ENCODE results near the gene PDE6D. TPM values are rescaled to one million over a fixed set of nuclear protein-coding genes. Genes with fewer than 3 reads are reported as not detected.

The PDE6D gene
- 25.1 and 30.4 TPM in 2 replicates for total RNA-seq (2014; rRNA removed)
- polyA plus RNA-seq (2012) = 16.7 TPM

DNA sequence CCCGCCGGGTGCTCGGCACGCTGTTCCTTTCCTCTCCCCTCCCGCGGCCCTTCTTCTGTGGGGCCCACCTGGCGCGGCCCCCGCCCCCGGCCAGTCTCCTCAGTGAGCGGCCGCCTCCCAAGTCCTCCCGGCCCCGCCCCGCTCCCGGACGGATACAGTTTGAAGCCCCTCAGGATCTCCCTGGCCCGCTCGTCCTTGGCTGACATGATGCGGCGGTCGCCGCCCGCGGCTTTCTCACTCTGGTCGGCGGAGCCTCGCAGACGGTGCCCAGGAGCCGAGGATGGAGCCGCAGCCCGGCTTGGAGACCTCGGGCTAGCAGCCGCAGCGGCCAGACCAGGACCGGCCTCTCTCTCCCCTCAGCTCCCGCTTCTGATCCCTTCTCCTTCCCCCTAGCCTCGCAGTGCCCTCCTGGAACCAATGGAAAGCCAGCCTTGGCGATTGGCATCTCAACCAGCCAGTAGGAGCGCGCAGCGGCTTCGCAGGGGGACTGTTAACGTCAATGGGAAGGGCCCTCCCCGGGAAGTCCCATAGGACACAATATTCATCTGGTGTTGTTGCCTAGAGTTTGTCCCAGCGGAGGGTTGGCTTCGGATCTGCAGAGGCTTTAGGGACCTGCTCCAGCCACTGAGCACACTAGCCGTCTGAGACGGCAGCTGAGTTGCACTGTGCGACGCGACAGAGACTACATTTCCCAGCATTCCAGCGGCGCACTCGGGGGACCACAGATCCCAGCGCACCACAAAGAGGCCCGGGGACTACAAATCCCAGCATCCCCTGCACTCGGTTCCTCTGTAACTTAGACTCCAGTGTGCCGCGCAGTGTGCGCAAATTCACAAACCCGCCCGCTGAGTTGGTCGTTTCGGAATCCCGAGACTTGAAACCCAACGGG is at the start of gene PDE6D:
Gene PDE6D, minus strand, starts transcription at position 374 of the 889 bp plus-strand sequence. Its CDS starts 168 bp downstream, at position 206.
- DNase-seq (ENCODE audit: low read depth) = peak; percentile 98

DNA sequence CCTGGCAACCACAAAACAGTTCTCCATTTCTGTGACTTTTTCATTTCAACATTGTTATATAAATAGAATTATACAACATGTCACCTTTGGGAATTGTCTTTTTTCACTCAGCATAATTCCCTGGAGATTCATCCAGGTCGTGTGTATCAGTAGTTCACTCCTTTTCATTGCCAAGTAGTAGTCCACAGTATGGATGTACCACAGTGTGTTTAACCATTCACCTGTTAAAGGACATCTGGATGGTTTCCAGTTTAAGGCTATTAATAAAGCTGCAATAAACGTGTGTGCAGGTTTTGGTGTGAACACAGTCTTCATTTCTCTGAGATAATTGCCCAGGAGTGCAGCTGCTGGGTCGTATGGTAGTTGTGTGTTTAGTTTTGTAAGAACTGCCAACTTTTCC is 40.8 kb upstream of the PDE6D start:
- DNase-seq (ENCODE audit: low read depth) = no peak

DNA sequence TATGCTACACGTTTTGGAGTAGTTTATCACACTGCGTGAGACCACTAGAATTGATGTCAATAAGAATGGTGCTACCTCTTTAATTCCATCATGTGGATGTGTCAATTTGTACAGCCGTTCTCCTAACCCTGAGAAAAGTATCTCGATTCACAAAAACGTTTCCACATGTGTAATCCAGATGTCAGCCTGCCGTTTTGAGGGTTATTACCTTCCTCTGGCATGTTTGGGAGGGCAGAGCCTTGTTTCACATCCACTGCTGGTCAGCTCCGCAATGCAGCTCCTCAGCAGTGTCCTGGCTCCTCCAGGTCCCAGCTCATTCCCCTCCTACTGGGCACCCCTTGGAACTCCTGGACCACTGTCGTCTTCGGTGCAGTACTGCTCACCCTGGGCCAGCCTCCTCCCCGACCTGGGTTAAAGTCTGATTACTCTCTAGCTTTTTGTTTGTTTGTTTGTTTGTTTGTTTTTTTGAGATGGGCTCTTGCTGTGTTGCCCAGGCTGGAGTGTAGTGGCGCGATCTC is 39.8 kb upstream of the PDE6D start:
- no peak for DNase-seq (ENCODE audit: low read depth)

DNA sequence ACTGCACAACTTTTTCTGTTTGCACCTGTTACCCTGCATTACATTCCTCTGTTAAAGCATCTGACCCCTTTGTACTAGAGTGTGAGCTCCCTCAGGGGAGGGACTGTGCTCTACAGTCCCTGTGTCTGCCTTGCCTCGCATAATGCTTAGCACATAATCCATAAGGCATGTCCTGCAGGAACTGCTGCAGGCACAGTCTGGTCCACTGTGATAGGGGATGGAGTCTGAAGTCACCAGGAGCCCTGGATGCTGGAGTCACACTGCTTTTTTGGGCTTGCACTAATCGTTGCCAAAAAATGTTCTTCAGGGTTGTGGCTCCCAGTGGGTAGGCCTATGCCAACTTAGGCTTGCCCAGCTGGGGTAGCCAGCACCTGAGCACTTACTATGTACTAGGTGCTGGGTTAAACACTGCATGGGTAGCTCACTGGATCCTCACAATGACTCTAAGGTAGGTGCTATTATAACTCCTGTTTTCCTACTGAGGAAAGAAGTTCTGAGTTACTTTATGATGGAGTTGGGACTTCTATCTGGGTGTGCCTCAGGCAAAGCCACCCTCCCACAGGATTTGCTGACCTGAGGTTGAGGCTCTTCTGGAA is 38.5 kb upstream of the PDE6D start:
- DNase-seq (ENCODE audit: low read depth) = no peak

DNA sequence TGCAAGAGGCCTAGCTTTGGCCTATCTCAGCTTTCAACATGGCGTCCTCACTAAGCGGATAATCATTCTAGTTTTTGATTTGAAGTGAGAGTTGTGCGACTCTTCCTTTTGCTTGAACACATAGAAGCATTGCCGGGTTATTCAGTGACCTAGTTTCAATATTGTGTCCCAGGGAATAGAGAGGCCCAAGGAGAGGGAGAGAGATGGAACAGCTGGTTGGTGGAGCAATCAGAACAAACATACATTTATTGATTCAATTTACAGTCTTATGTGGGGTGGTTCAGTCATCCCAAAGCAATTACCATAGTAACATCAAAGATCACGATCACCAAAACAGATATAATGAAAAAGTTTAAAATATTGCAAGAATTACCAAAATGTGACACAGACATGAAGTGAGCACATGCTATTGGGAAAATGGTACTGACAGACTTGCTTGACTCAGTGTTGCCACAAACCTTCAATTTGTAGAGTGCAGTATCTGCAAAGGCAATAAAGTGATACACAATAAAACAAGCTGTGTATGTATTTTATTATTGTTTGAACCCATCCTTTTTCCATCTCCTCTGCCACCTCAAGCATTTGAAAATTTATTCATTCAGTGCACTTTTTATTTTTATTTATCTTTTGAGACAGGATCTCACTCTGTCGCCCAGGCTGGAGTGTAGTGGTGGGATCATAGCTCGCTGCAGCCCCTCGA is 35.4 kb upstream of the PDE6D start:
- DNase-seq (ENCODE audit: low read depth) = no peak

DNA sequence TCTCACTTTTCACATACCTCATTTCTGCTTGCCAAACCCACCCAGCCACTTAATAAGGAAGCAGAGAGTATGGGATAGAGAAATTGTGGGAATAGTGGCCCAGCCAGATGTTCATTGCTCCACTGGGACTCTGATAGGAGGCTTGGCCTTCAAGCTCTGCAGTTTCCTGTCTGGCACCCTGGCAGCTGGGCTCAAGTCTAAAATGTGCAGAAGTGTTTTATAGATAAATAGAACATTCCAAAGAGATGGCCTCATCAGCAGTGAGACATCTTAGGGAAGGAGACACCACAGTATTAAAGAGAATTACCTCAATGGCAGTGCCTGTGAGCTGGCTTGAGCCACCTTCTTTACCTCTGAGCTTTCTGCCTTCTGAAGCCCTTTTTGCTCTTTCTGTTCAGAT is 29.8 kb upstream of the PDE6D start:
- DNase-seq (ENCODE audit: low read depth) = peak; percentile 77

DNA sequence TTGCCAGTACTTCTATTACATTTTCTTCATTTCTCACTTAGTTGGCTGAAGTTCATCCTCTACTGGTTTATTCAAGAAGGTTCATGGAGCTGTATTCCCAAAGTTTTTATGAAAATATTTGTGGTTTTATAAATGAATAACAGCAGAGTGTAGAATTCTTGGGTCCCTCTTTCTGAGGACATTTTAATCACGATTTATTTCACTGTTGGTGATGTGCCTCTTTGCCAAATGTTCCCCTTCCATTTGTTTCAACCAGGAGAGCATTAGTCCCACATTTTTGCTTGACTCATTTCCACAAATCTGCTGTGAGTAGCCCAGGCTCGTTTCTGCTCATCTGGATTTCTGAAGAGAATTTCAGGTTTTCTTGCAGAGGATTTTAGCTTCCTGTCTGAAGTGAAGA is 25.9 kb upstream of the PDE6D start:
- DNase-seq (ENCODE audit: low read depth) = no peak

DNA sequence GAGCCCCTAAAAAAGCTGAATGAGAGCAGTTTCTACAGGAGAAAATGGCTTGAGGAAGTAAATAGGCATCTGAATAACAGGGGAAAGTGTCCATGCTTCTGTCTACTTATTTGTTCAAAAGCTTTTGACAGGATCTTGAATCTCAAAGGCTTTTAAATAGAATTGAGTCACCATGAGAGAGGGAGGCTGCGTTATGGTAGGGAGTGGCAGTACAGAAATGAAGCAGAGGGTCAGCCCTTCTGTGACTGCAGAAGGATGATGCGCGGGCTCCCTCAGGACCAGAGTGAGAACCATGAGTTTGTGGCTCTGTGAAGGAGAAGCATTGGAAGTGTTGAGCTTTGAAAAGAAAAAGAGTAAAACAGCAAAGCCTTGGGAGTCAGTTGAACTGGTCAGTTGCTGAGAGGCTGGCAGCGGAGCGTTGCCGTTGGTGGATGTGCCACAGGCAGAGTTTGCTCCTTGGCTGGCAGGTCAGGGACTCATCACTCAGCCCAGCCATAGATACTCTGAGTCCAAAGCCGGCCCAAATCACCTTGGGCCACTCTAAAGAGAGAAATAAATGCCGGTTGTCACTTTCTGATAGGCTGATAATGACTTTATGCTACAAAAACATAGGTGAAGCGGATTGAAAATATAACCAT is 22.5 kb upstream of the PDE6D start:
- DNase-seq (ENCODE audit: low read depth) = no peak

DNA sequence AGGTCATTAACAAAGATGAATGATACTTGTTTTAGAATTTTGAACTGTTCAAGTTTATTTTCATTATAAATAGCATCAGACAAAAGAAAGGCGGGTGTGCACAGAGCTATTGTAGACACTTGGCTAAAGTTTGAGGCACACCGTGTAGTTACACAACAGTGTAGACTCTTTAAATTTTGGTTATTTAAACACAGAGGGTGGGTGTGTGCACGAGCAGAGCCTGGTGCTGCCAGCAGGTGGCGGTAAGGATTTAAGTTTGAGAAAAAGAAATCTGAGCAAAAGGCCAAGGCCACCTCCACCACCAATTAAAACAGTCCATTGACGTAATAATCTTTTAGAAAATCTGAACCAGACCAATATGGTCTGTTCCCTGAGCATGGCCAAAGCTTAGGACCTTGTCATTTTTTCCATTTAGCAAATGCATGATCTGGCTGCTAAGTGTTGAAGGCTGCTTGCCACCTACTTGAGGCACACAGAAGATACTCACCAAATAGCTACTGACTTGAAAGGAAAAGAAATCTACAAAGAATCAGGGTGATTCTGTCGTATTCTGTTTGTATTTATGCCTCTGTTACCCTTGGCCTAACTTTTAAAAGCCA is 19.5 kb upstream of the PDE6D start:
- peak; percentile 24 for DNase-seq (ENCODE audit: low read depth)

DNA sequence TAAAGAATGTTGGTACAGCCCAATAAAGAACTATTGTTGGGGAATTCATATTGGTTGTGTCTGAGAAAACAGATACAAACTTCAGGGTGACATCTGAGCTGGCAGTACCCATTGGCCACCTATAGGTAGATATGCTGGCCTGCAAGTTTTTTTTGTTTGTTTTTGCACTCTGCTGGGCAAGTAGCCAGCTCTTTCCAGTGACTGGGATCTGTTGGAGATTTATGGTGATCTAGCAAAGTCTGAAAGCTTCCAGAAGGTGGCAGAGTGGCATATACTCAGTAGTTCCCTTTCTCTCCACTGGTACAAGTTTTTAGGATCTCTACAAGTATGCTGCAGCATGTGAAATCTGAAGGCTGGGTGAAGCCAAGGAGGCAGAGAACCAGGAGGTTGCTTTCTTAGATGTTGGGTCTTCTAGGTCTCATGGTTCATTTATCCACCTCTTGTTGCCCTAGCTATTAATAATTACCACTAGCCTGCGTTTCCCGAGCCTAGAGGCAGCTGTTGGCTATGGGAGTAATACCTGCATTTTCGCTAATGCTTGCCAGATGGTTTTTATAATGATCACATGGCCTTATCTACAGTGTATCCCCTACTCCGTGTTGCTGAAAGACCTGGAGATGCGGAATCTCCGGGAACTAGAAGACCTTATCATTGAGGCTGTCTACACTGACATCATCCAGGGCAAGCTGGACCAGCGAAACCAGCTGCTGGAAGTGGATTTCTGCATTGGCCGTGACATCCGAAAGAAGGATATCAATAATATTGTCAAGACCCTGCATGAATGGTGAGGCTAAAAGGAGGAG is 14.6 kb upstream of the PDE6D start:
- peak; percentile 89 for DNase-seq (ENCODE audit: low read depth)

DNA sequence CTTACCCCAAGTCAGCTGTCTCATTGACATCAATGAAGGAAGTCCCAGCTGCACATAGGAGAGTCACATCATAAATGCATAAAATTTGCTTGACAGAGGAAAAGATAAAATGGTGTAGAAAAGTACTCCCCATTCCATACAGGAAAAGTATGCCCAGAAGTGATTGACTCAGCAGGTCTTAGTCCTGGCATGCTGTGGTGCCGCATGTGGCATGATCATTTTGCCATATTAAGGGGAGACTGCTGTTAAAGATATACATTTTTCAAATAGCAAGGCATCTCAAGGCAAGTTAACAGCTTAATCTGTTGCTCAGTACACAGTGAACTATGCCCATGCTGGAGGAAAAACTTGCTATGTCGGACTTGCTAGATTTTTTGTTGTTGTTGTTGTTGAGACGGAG is 13.3 kb upstream of the PDE6D start:
- DNase-seq (ENCODE audit: low read depth) = no peak

DNA sequence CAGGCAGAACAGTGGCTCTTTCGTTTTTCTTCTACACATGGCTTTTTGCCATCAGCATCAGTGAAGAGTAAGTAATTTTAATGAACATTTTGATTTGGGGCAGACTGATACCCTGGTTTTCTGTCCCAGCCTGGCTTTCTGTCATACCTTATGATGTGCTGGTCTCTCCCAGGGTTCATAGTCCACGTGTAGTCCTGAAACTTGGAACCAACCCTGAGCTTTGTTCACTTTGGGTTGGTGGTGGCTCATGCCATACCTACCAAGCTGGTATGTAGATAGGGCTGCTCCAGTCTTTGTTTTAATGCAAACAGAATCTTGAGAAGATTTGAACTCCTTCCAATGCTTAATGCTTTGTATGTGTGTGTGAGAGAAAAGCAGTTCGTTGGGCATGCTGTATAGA is 10.0 kb upstream of the PDE6D start:
- DNase-seq (ENCODE audit: low read depth) = no peak

DNA sequence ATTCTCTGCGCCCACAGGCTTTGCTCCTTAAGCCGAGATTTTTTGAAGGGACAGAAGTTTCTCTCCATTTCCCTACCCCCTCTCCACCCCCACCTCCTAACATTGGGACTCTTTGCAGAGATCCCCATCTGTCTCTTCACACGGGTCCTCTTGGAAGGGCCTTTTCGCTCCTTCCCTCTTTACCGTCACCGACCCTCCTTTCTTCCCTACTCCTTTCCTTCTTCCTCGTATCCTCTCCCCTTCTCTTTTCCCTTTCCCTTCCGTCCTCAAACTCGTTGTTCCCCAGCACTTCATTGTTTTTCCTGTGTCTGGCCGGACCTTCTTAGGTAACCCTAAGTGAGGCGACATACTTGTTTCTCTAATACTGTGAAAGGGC is 5.8 kb upstream of the PDE6D start:
- no peak for DNase-seq (ENCODE audit: low read depth)

DNA sequence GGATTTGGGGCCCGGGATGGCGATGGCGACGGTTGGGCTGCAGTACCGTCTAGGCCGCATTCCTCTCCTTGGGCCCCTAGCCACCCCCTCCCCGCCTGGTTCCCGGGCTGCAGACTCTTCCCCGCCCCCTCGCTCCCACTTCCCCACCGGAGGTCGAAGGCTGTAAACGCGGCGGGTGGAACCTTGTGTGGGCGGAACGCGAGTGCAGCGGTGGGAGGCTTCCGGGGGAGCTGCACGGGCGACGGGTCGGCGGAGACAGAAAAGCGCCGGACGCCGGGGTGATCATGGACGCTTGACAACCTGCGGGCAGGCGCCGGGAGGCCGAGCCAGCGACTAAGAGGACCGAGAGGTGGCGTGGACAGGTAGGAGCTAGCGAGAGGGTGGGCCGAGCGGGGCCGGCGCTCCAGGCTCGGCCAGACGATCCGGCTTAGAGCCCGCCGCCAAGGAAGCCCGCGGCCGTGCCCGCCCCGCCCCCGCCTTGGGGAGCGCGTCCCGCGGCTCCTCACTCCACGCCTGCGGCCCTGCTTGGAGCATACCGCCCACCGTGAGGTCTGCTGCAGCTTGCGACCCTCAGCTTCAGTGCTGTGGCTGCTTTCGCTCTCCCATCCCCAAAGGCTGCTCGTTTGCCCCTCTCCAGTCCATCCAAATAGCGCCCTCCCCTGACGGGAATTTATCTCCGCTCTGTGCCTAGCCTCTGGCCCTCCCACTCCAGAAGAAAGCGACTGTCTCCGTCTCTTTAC is 5.3 kb upstream of the PDE6D start, which contains the start of gene COPS7B:
Gene COPS7B, plus strand, starts transcription at position 269 of the 740 bp plus-strand sequence. CDS start 2,126 bp downstream, outside the sequence.
- DNase-seq (ENCODE audit: low read depth) = peak; percentile 71

DNA sequence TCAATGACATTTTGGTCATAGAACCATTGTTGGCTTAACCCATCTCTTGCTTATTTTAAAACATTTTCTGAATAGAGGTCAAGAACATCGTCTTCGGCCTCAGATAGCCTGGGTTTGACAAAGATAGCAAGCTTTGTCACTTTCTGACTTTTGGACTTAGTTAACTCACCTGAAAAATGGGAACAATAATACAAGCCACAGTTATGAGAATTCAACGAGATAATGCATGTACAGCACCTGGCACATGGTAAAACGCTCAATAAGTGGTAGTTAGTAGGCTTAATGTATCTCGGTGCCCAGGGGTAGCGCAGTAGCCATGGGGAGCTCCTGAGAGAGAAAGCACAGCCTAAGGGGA is 4.7 kb upstream of the PDE6D start:
- DNase-seq (ENCODE audit: low read depth) = no peak

DNA sequence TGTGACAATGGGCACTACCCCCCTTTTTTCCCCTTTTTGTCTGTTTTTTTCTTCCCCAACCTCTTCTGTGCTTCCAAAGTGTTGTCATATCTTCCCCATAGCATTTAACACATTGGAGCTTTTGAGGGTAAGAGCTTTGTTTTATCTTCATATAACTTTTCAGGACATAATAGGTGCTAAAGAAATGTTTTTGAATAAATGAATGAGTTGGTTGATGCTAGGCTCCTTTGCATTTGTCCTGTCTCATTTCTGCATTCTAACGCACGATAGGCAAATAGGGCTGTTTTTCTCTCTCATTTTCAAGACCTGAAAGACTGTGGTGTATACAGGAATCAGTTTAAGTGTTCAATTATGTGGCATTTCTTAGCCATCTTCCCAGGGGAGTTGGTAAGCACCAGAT is 4.3 kb upstream of the PDE6D start:
- DNase-seq (ENCODE audit: low read depth) = no peak

DNA sequence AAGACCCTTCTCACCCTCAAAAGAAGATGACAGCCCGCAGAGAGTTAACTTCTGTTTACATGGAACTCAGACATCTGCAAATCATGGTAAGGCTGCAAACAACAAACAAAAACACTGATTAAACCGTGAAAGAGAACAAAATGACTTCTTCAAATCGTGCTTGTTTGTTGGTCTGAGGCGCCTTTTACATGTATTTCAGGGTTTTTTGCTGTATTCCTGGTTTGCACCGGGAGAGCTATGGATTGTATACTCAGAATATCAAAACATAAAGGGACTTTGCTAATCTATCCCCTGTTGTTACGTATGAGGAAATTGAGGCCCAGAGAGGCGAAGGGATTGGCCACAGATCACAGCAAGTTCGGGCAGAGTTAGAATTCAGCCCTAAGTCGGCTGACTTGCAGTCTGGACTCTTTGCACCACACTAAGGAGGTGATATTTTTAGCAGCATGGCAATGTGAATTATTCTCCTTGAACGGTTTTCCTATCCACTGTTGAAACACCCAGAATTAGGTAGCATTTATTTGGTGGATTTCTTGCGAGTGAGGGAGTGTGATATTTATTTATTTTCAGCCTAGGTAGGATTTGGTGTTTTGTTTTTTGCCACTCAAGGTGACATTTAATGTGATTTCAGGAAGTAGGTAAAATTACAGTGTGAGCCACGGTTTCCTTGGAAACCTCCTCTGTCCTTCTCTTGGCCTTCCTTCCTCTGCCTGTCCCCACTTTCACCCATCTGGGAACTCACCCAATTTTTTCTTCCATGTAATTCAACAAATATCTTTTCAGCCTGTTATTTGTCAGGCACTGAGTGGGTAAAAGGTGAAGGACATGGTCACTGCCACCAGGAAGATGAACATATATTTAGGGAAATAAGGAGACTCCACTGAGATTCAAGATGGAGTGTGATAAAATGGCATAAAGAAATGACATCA is 980 bp upstream of the PDE6D start:
- peak; percentile 29 for DNase-seq (ENCODE audit: low read depth)

DNA sequence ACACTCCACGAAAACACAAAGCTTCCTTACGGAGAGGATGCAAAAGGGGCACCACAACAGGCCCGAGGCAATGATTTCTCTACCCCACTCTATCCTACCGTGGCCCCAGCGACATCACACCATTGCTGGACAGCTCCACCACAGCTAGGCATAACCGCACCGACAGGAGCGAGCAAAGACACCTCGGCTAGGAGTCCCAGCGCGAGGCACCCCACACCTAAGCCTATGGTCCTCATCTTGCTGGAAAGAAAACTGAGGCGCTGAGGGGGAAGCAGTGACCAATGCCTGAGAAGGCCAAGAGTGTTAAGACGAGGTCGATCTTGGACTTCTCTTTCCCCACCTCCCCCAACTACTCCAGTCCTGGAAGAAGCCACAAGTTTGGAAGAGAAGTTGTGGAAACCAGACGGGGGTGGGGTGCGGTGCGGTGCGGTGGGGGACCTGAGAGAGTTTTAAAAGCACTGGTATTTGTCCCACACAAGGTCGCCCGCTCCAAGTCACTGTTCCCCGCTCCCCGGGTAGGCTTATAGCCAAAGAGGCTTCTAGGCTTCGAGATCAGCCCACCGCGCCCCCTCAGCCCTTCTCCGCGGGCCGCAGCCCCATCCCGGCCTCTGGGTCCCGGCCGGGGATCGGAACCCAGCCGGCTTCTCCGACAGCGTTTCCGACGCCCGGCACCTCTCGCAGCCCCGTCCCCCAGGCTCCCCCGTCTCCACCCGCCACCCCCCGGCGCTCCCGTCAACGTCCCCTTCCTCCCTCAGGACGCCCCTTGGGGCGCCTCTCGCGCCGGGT is 766 bp downstream of the PDE6D start:
- DNase-seq (ENCODE audit: low read depth) = peak; percentile 20

Data from LHCN-M2 (cell line).